Thoracic aorta (tissue), 2 donors: ENCODE results near the gene IFNA7. TPM values are rescaled to one million over a fixed set of nuclear protein-coding genes. Genes with fewer than 3 reads are reported as not detected.
"Not testable (repeated sequence)": the region's sequence is repeated elsewhere in the genome, so short reads cannot be mapped to it uniquely, and the experiment has no call there.

Source experiments
- ATAC-seq: fragments of 150-250 bp; one replicate; pipeline ENCODE4 v1.8.0; 2017; ENCODE audit warnings: low read depth; ENCODE audit not compliant: insufficient number of reproducible peaks, low FRiP score
- DNase-seq: peaks from one replicate; pipeline ENCODE4 v3.0.0-alpha.2; 2020; ENCODE audit warnings: low spot score
- H3K27ac ChIP-seq, 2 donors: fragments of 200-600 bp; sonication (generic); 1 replicate in 1 of 2; 2 replicates in 1 of 2; pipeline ENCODE4 v1.5.1; 2016; ENCODE audit warnings: mild to moderate bottlenecking in 2 of 2, moderate library complexity in 2 of 2
- H3K27me3 ChIP-seq: fragments of 200-600 bp; sonication (generic); replicated peaks from 2 replicates; pipeline ENCODE4 v1.6.0; 2016; ENCODE audit warnings: mild to moderate bottlenecking; ENCODE audit not compliant: insufficient read depth
- H3K36me3 ChIP-seq: fragments of 200-600 bp; sonication (generic); one replicate; pipeline ENCODE4 v1.5.1; 2016
- H3K4me1 ChIP-seq, 2 donors: fragments of 200-600 bp; sonication (generic); 1 replicate in 1 of 2; 2 replicates in 1 of 2; pipeline versions ENCODE4 v1.5.1 to v1.6.0; 2016; ENCODE audit warnings: low read depth in 2 of 2, mild to moderate bottlenecking in 1 of 2; ENCODE audit not compliant: control insufficient read depth in 1 of 2
- H3K4me3 ChIP-seq: fragments of 200-600 bp; sonication (generic); 2 replicates; pipeline ENCODE4 v1.5.1; 2016; ENCODE audit warnings: mild to moderate bottlenecking
- H3K9me3 ChIP-seq: fragments of 200-600 bp; sonication (generic); 2 replicates; pipeline ENCODE4 v1.5.1; 2016
- CTCF ChIP-seq: fragments of 200-600 bp; sonication (generic); IDR thresholded peaks from one replicate; pipeline ENCODE4 v1.5.1; 2019; ENCODE audit warnings: antibody characterized with exemption
- total RNA-seq, 2 donors: library from RNA; depleted of rRNA; stranded (reverse); fragments of >200 nt; gene quantifications; one replicate each; pipeline versions ENCODE4 v1.1.0 to v1.2.3, GENCODE V29; 2016

The IFNA7 gene
- total RNA-seq, 2 donors from 2014 or later, result not detected

- Histone ChIP-seq H3K9me3 (no peaks in the 10 kb centered on the region), H3K27ac (no peak overlapping the region), H3K36me3 (no peaks in the 10 kb centered on the region), H3K4me3 (no peak overlapping the region), H3K27me3 (no peaks in the 10 kb centered on the region), H3K4me1 (no peaks in the 10 kb centered on the region)
- DNase-seq (no peak), ATAC-seq (no peak)
- TF ChIP-seq CTCF, result no peak
Observed at GRCh38 chr9:21174671-21175070, 27.3 kb downstream of the IFNA7 start.

GRCh38 chr9:21172156-21172555, 29.8 kb downstream of the IFNA7 start:
- DNase-seq, result no peak
- no peaks in the 10 kb centered on the region for H3K27me3 ChIP-seq

GRCh38 chr9:21171351-21171750, 30.7 kb downstream of the IFNA7 start:
- Histone ChIP-seq H3K27ac (no peak overlapping the region), H3K36me3 (no peaks in the 10 kb centered on the region), H3K9me3 (no peaks in the 10 kb centered on the region), H3K4me1 (no peaks in the 10 kb centered on the region), H3K4me3 (no peak overlapping the region), H3K27me3 (no peaks in the 10 kb centered on the region)
- DNase-seq, result no peak
- TF ChIP-seq CTCF, result no peak
- no peak for ATAC-seq

More at GRCh38 chr9:21172156-21172555, 29.8 kb downstream of the IFNA7 start:
- Histone ChIP-seq H3K4me1 (no peaks in the 10 kb centered on the region), H3K27ac (no peak overlapping the region), H3K36me3 (no peaks in the 10 kb centered on the region), H3K4me3 (no peak overlapping the region), H3K9me3 (no peaks in the 10 kb centered on the region)
- TF ChIP-seq CTCF, result no peak
- ATAC-seq, result no peak

- not testable (repeated sequence) for H3K4me3 ChIP-seq, H3K36me3 ChIP-seq, H3K27me3 ChIP-seq, H3K9me3 ChIP-seq, H3K4me1 ChIP-seq, H3K27ac ChIP-seq, ATAC-seq, DNase-seq
Observed at GRCh38 chr9:21166560-21166959, 35.4 kb downstream of the IFNA7 start, which contains the start of gene IFNA21. Gene IFNA21 (minus strand): TSS chr9:21166660. CDS start chr9:21166612, 48 bp downstream.

- no peak overlapping the region for H3K27ac ChIP-seq
- no peak for DNase-seq
- no peak overlapping the region for H3K4me3 ChIP-seq
- no peaks in the 10 kb centered on the region for H3K36me3 ChIP-seq
- H3K9me3 ChIP-seq, result no peaks in the 10 kb centered on the region
- no peak for TF ChIP-seq CTCF
- no peaks in the 10 kb centered on the region for H3K27me3 ChIP-seq
- H3K4me1 ChIP-seq, result no peaks in the 10 kb centered on the region
- ATAC-seq, result no peak
Observed at GRCh38 chr9:21165516-21165915, 36.5 kb downstream of the IFNA7 start.

- TF ChIP-seq CTCF, result no peak
- ATAC-seq, result no peak
Observed at GRCh38 chr9:21160178-21160577, 41.8 kb downstream of the IFNA7 start.

More at GRCh38 chr9:21160178-21160577, 41.8 kb downstream of the IFNA7 start:
- Histone ChIP-seq H3K27me3 (no peaks in the 10 kb centered on the region), H3K9me3 (no peaks in the 10 kb centered on the region), H3K4me1 (no peaks in the 10 kb centered on the region), H3K36me3 (no peaks in the 10 kb centered on the region), H3K4me3 (no peak overlapping the region), H3K27ac (no peak overlapping the region)
- no peak for DNase-seq
